Endothelial cell of umbilical vein (primary cell): ENCODE results near the gene BEND4.

ENCODE experiments used
- CTCF ChIP-seq, 2 donors: IDR thresholded peaks; 1 replicate in 1 of 2; 2 replicates in 1 of 2; pipeline ENCODE4 v1.5.1; 2011; ENCODE audit warnings: low read length in 2 of 2, mild to moderate bottlenecking in 2 of 2, moderate library complexity in 2 of 2, control low read depth in 1 of 2, inconsistent platforms in 1 of 2, low read depth in 1 of 2; ENCODE audit not compliant: insufficient read depth in 1 of 2; ENCODE audit errors: extremely low read depth in 1 of 2
- EZH2 ChIP-seq: IDR thresholded peaks from 2 replicates; pipeline ENCODE4 v1.6.1; 2012; ENCODE audit warnings: borderline replicate concordance, low read depth, mild to moderate bottlenecking, moderate library complexity, low read length, inconsistent platforms; ENCODE audit not compliant: severe bottlenecking
- GATA2 ChIP-seq: IDR thresholded peaks from 2 replicates; pipeline ENCODE4 v1.7.0; 2011; ENCODE audit warnings: low read depth, mild to moderate bottlenecking, moderate library complexity, mixed read lengths, low read length; ENCODE audit not compliant: insufficient read length, insufficient read depth
- JUN ChIP-seq: IDR thresholded peaks from 2 replicates; pipeline ENCODE4 v1.6.1; 2011; ENCODE audit warnings: borderline replicate concordance, low read depth; ENCODE audit not compliant: insufficient read length, insufficient read depth
- MAX ChIP-seq: IDR thresholded peaks from 2 replicates; pipeline ENCODE4 v1.6.1; 2011; ENCODE audit not compliant: insufficient read depth, insufficient read length
- MYC ChIP-seq: IDR thresholded peaks from one replicate; pipeline ENCODE4 v1.6.1; 2011; ENCODE audit warnings: mild to moderate bottlenecking, low read depth, low read length
- POLR2A ChIP-seq: IDR thresholded peaks from 2 replicates; pipeline ENCODE4 v1.6.1; 2012; ENCODE audit warnings: low read depth, mild to moderate bottlenecking, control low read depth, low read length
- POLR2AphosphoS5 ChIP-seq: IDR thresholded peaks from 2 replicates; pipeline ENCODE4 v1.6.1; 2012; ENCODE audit warnings: low read depth, mild to moderate bottlenecking, control low read depth, low read length, moderate library complexity; ENCODE audit not compliant: insufficient read depth

GRCh38 chr4:42067264-42067663 lies 85.2 kb downstream of the BEND4 start:
- no peak for TF ChIP-seq POLR2AphosphoS5
- TF ChIP-seq POLR2A = no peak
- TF ChIP-seq CTCF (IDR thresholded peaks at IDR 0.05; ENCODE audit: extremely low read depth in 1 of 2, insufficient read depth in 1 of 2, low read depth in 1 of 2, low read length in 2 of 2) = no peak
- no peak for TF ChIP-seq EZH2
- TF ChIP-seq MYC = no peak
- no peak for TF ChIP-seq JUN
- no peak for TF ChIP-seq MAX
- no peak for TF ChIP-seq GATA2
